Lung (tissue), 12 donors: Measurements from ENCODE around the gene PEX16. TPM values are rescaled to one million over a fixed set of nuclear protein-coding genes. Genes with fewer than 3 reads are reported as not detected.

Experiments used
- ATAC-seq: fragments of 200-7000 bp; cut with Tn5 transposase; one replicate; pipeline ENCODE4 v1.9.1; 2020; ENCODE audit warnings: moderate number of reproducible peaks; ENCODE audit not compliant: insufficient read depth, low FRiP score
- DNase-seq, 3 donors: peaks; one replicate each; pipeline ENCODE4 v3.0.0-alpha.2; 2013 to 2017
- H3K27ac ChIP-seq, 2 donors: one replicate each; pipeline ENCODE4 v1.5.1; 2013; ENCODE audit warnings: mild to moderate bottlenecking in 2 of 2, moderate library complexity in 2 of 2, control low read depth in 1 of 2, inconsistent platforms in 1 of 2, low read depth in 1 of 2, low read length in 1 of 2
- H3K27me3 ChIP-seq, 3 donors: one replicate each; pipeline ENCODE4 v1.5.1; 2013; ENCODE audit warnings: low read length in 2 of 3; ENCODE audit not compliant: control insufficient read depth in 3 of 3, insufficient read depth in 3 of 3
- H3K36me3 ChIP-seq, 4 donors: one replicate each; pipeline ENCODE4 v1.5.1; 2013; ENCODE audit warnings: low read length in 4 of 4, mild to moderate bottlenecking in 1 of 4, moderate library complexity in 1 of 4; ENCODE audit not compliant: control insufficient read depth in 4 of 4, insufficient read depth in 4 of 4
- H3K4me1 ChIP-seq, 5 donors: one replicate each; pipeline ENCODE4 v1.5.1; 2013; ENCODE audit warnings: low read length in 5 of 5, mild to moderate bottlenecking in 2 of 5, moderate library complexity in 1 of 5; ENCODE audit not compliant: control insufficient read depth in 5 of 5, insufficient read depth in 5 of 5
- H3K4me3 ChIP-seq: one replicate; pipeline ENCODE4 v1.5.1; 2013; ENCODE audit warnings: mild to moderate bottlenecking, control low read depth, moderate library complexity
- H3K9ac ChIP-seq, 2 donors: one replicate each; pipeline ENCODE4 v1.5.1; 2013; ENCODE audit warnings: low read length in 2 of 2, control low read depth in 1 of 2; ENCODE audit not compliant: insufficient read depth in 1 of 2
- H3K9me3 ChIP-seq, 4 donors: one replicate each; pipeline ENCODE4 v1.5.1; 2013; ENCODE audit warnings: low read length in 3 of 4, mild to moderate bottlenecking in 1 of 4, moderate library complexity in 1 of 4; ENCODE audit not compliant: control insufficient read depth in 4 of 4, insufficient read depth in 3 of 4
- WGBS, 2 donors: extraction: QIAGEN DNeasy Blood & Tissue Kit; methylation state at CpG; one replicate each; pipeline ENCODE4 v1.1.7; 2013; 5-methylcytosine and 5-hydroxymethylcytosine counted together
- polyA plus RNA-seq, 2 donors: library from polyadenylated mRNA; stranded (reverse); fragments of 200-250 nt; gene quantifications; one replicate each; pipeline ENCODE4 v1.2.1, GENCODE V29; 2013
- total RNA-seq, 2 donors: library from RNA; depleted of rRNA in 1 of 2; stranded (reverse); fragments of >200 nt in 1 of 2; gene quantifications; one replicate each; pipeline ENCODE4 v1.2.1, GENCODE V29; 2014 to 2021
- TF ChIP-seq, protein P1 (sequence below): IDR thresholded peaks from 2 replicates; pipeline ENCODE4 v1.5.1; 2012; ENCODE audit warnings: mild to moderate bottlenecking; ENCODE audit errors: control extremely low read depth, extremely low read depth
- donor health status: control.
- donor health status: control.
- donor health status: Bipolar disorder and iron deficiency.
- donor health status: healthy.
- donor health status: DM: yes; HTN: yes; CAD: no.

Gene PEX16
- total and polyA plus RNA-seq, 4 donors: 14.2 to 38.2 (median 35.8) TPM

DNA sequence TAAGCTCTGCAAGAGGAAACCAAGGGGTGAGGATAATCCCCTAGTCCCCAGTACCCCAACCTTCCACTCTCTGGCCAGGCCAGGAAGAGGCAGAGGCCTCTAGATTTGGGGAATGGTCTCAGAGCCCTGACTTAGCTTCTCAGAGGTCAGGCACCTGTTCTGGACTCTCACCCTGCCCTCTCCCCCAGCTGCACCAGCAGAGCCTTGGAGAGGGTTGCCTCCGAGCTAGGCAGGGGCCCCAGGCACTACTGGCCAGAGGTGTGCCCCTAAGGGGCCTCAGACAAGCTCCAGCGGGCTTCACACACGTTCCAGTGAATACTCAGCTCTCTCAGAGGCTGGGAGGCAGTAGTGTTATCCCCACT, 18.6 kb downstream of the PEX16 start:
- H3K4me3 ChIP-seq: no peak overlapping the region
- TF ChIP-seq, protein P1, sequence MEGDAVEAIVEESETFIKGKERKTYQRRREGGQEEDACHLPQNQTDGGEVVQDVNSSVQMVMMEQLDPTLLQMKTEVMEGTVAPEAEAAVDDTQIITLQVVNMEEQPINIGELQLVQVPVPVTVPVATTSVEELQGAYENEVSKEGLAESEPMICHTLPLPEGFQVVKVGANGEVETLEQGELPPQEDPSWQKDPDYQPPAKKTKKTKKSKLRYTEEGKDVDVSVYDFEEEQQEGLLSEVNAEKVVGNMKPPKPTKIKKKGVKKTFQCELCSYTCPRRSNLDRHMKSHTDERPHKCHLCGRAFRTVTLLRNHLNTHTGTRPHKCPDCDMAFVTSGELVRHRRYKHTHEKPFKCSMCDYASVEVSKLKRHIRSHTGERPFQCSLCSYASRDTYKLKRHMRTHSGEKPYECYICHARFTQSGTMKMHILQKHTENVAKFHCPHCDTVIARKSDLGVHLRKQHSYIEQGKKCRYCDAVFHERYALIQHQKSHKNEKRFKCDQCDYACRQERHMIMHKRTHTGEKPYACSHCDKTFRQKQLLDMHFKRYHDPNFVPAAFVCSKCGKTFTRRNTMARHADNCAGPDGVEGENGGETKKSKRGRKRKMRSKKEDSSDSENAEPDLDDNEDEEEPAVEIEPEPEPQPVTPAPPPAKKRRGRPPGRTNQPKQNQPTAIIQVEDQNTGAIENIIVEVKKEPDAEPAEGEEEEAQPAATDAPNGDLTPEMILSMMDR: no peak
- no peak for ATAC-seq
- H3K9ac ChIP-seq: no peak overlapping the region
- H3K27ac ChIP-seq: no peak overlapping the region
- H3K36me3 ChIP-seq: peaks cover 0 to 6% (median 1%) of the 10 kb centered on the region in 4 donors
- no peak for DNase-seq
- peaks cover 4 to 33% (median 10%) of the 10 kb centered on the region in 5 donors for H3K4me1 ChIP-seq
- peaks cover 0 to 2% (median 0%) of the 10 kb centered on the region in 3 donors for H3K27me3 ChIP-seq
- H3K9me3 ChIP-seq: no peaks in the 10 kb centered on the region
- 4 to 10% methylated on average over 3 of the region's 3 CpGs for WGBS, 2 donors

DNA sequence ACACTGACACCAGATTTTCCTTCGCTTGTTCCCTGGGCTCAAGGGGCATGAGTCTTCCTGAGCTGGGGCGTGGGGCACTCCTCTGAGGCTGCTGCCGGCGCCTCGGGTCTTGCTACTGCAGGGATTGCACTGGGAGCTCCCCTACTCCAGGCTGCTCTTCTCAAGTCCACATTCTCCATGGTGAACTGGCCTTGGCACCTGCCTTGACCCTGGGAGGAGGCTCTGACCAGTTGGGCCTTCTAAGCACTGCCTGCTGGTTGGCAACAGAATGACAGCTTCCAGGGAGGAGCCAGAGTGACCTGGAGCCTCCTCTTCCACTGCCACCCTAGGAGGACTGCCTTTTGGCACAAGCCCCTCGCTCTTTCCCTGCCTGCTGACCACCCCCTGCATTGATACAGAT, 20.1 kb downstream of the PEX16 start:
- peaks cover 4 to 30% (median 10%) of the 10 kb centered on the region in 5 donors for H3K4me1 ChIP-seq
- no peak for DNase-seq
- no peaks in the 10 kb centered on the region for H3K9me3 ChIP-seq
- H3K27me3 ChIP-seq: peaks cover 0 to 3% (median 2%) of the 10 kb centered on the region in 3 donors
- no peak overlapping the region for H3K9ac ChIP-seq
- H3K4me3 ChIP-seq: no peak overlapping the region
- peaks cover 0 to under 1% (median 0%) of the 10 kb centered on the region in 4 donors for H3K36me3 ChIP-seq
- WGBS, 2 donors: 89 to 94% methylated on average over 6 of the region's 6 CpGs
- no peak overlapping the region for H3K27ac ChIP-seq
- ATAC-seq: no peak
- TF ChIP-seq, protein P1: no peak

DNA sequence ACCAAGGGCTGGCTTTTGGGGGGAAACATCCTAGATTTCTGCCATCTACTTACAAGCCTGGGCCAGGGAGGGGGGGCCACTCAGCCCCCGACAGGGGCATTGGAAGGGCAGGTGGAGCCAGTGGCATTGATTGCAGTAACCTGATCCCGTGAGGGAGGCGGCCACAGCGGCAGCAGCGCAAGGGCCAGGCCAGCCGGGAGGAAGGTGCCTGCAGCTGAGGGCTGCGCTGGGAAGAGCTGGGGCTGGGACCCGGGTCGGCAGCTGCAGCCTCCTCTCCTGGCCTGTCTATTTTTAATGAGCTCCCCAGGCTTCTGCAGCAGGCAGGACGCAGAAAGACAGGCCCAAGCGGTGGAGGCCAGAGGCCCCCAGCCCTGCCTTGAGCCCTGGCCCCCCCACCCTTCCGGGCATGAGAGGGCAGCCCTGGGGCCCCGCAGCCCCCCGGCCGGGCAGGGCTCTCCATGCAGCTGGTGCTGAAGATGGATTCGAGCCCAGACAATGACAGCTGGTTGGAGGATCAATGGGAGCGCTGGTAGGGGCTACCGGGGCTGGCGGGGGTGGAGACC, 21.2 kb downstream of the PEX16 start:
- peak in 1 of 3 donors; percentile 20 for DNase-seq

More for the DNA sequence above, 21.2 kb downstream of the PEX16 start:
- TF ChIP-seq, protein P1: no peak
- ATAC-seq: no peak
- Histone ChIP-seq H3K36me3 (no peaks in the 10 kb centered on the region), H3K9ac (no peak overlapping the region), H3K9me3 (no peaks in the 10 kb centered on the region), H3K27ac (no peak overlapping the region), H3K27me3 (peaks cover 0 to 3% (median 2%) of the 10 kb centered on the region in 3 donors), H3K4me1 (peaks cover 4 to 26% (median 10%) of the 10 kb centered on the region in 5 donors), H3K4me3 (no peak overlapping the region)
- WGBS, 2 donors: 16 to 19% methylated on average over 18 to 19 of the region's 19 CpGs
